IPS DF 4.7 (cell line): ENCODE measurements around the gene CD3E.

Experiments
- DNase-seq: peaks from one replicate; pipeline ENCODE4 v3.0.0-alpha.2; 2013; ENCODE audit warnings: low spot score; ENCODE audit errors: extremely low read depth

The CD3E gene

DNA sequence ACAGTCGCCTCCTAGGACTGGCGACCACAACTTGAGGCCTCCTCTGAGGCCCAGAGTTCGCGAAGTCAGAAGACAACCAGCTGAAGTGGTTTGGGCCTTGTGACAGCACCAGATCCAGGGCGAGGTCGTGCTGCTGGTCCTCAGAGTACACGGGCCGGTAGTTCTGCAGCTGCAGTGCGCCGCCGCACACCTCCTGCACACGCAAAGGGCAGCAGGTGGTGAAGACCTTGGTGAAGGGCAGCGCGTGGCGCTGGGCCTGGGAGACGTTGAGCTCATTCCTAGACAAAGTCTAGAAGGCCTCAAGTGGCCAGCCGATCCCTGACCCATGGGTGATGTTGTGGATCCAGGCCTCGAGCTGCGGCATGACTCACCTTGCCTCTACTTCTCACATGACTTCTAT, 18.2 kb downstream of the CD3E start:
- no peak for DNase-seq

DNA sequence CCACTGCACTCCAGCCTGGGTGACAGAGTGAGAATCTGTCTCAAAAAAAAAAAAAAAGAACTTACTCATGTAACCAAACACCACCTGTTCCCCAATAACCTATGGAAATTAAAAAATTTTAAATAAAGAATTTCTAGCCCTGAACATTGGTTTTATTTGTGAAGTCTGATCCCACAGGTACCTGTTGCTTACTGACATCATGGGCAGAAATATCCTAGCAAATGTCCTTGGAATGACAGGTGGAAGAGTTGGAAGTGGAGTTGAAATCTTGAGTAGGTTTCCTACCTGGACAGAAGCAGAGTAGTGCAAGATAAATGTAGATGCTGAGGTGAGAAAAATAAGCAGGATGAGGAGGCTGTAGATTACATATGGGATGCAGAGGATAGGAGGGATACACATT, 20.8 kb downstream of the CD3E start:
- no peak for DNase-seq

DNA sequence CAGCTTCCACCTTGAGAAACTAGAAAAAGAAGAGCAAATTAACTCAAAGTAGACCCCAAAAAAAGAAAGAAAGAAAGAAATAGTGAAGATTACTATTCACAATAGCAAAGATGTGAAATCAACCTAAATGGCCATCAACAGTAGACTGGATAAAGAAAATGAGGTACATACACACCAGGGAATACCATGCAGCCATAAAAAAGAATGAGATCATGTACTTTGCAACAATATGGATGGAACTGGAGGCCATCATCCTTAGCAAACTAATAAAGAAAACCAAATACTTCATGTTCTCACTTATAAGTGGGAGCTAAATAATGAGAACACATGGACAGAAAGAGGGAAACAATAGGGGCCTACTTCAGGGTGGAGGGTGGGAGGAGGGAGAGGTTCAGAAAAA, 24.2 kb downstream of the CD3E start:
- no peak for DNase-seq

DNA sequence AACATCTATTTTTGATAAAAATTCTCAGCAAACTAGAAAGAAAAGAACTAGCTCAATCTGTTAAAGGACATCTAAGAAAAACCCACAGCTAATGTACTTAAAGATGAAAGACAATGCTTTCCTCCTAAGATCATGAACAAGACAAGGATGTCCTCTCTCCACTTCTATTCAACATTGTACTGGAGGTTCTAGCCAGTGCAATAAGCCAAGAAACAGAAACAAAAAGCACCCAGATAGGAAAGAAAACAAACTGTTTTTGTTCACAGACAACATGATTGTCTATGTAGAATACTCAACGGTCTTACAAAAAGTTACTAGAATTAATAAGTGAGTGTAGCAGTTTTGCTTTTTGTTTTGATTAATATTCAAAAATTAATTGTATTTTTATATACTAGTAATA, 30.2 kb downstream of the CD3E start:
- no peak for DNase-seq

DNA sequence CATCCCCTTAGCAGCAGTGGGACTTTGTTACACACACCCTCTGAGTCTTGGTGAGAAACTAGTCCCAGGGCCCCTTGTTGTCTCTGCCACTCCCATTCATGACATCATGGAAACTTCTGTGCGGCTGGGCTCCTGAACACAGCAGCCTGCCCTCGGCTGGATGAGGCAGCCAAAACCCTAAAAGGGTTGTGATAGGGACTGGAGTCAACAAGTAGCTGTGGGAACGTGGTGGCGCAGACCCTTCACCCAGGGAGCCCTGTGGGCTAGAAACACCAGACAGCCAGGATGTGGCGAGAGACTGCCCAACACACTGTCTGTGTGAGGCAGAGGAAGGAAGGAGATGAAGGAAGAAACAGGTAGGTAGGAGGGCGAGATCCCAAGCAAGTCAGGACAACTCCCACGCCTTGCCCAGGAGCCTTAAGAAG, 34.1 kb downstream of the CD3E start:
- DNase-seq, result no peak

DNA sequence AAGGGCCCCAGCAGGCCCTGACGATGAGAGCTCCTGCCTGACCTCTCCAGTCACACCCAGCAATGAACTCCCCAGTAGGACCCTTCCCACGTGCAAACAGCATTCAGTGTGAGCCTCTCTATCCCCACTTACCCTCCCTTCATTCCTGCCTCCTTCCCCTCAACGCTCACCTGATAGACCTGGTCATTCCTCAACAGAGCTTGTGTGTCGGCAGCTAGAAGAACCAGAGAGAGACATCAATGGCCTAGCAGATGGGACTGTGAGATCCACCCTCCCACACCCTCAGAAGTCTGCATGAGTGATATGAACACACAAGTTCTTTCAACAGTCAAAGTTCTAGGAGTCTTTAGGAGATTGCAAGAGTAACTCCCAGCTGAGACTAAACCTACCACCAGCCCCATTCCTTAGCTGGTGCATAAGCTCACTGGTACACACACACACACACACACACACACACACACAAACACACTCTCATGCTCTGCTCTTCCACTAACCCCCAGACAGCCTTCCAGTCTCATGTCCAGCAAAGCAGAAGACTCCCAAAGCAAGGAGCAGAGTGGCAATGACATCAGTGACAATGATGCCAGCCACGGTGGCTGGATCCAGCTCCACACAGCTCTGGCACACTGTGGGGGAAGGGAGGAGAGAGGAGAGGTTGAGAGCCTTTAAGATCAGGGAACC, 34.9 kb downstream of the CD3E start:
- no peak for DNase-seq

DNA sequence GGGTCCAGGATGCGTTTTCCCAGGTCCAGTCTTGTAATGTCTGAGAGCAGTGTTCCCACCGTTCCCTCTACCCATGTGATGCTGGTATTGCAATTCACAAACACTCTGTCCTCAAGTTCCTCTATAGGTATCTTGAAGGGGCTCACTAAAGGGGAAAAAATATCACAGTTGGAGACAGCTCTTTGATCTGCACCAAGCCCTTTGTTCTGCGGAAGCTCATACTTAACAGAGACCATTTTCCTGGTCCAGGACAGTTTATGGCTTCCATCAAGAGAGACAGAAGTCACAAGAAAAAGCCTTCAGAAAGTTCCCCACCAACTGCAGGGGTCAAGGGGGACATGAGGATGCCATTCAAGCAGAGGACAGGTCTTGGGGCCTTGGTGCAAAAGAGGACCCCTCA, 35.9 kb downstream of the CD3E start:
- DNase-seq, result no peak

DNA sequence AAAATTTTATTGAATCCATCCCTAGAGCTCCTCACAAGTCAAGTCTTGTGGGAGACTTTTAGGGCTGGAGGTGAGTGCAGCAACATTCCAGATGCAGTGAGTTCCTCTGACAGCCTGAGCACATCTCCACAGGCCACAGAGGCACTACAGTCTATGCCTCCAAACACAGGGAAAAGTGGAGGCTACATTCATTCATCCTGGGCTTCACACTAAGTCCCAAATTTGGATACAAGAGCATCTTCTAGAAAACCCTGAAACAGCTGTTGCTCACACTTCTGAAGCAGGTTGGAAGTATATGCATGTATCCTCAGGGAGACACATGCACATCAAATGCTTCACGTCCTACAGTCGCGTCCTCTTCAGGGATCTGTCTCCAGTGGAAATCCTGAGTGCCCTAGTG, 36.7 kb downstream of the CD3E start:
- no peak for DNase-seq

DNA sequence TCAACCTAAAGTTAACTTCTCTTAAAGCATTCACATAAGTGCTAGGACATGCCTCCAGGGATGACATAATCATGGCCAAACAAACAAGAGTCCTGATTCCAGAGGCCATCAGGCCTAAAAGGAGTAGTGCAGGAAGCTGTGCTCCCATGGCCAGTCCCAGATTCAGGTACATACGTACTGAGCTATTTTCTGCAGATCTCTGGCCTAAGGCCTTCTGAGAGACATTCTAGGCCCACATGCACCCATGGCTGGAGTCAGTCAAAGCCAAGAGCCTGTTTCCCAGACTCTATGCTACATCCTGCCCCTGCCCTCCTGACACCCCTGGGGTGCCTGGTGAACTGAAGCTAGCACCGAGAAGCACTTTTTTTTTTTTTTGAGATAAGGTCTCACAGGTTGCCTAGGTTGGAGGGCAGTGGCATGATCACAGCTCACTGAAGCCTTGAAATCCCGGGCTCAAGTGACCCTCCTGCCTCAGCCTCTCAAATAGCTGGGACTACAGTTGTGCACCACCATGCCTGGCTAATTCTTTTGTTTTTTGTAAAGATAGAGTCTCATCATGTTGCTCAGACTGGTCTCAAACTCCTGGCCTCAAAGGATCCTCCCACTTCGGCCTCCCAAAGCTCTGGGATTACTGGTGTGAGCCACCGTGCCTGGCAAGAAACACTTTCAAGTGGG, 37.4 kb downstream of the CD3E start:
- DNase-seq, result no peak

DNA sequence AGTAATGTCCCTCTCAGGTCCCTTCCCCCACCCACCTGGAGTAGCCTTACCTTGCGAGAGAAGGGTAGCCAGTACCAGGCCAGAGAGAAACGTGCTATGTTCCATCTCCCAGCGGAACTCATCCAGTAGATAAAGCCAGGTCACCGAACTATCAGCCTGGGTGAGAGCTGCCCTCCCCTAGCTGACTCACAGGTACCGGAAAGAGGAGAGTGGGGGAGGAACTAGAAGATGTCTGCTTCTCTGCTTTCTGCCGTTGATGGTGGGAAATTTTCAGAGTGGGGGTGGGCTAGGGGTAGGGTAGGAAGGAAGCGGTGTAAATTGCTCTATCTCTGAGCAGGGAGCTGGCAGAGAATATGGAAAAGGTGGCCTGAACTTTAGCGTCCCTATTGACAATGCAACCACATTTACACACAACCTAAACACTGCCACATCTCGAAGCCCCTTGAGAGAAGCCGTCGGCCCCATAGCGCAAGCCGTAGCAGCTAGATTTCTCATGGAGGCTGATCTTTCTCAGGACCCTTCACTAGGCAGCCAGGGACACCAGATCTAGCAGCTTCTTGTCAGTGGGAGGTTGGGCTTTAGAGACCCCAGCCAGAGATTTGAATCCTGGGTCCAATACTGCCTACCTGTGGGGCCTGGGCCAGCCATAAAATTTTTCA, 38.1 kb downstream of the CD3E start, which contains the start of gene CD3D:
TSS of gene CD3D (minus strand) at position 203 of the 659 bp plus-strand sequence. CDS start at position 105, 98 bp downstream.
- no peak for DNase-seq

DNA sequence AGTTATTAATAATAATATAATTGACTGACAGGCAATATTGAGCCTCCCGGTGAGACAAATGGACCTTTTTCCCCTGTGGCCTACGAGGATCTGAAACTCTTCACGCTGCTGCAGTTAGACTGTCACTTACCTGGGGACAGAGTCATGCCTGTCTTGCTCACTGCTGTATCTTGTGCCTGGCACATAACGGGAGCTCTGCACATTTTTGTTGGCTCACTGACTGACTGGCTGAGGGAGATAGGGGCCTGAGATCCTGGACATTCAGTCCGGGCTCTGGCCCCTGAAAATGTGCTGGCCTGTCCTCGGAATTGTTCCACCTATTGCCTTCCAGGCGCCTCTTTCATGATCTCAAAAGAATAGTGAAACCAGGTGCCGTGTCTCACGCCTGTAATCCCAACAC, 38.7 kb downstream of the CD3E start:
- no peak for DNase-seq

DNA sequence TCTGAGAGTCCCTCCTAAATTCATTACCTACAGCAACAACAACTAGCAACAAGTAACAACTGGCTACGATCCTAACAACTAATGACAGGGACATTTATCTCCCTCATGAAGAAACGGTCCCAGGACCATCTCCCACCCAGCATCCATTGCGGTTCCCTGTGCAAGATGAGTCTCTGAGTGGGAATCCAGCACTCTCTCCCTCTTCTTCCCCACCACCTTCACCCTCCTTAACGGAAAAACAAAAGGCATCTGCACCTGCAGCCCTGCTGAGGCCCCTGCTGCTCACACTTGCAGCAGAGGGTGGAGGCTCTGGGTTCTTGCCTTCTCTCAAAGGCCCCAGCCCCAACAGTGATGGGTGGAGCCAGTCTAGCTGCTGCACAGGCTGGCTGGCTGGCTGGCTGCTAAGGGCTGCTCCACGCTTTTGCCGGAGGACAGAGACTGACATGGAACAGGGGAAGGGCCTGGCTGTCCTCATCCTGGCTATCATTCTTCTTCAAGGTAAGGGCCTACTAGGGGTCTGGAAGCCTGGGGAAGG, 39.5 kb downstream of the CD3E start, which contains the start of gene CD3G:
TSS of gene CD3G (plus strand) at position 364 of the 535 bp plus-strand sequence. CDS start at position 444, 80 bp downstream.
- DNase-seq, result no peak

DNA sequence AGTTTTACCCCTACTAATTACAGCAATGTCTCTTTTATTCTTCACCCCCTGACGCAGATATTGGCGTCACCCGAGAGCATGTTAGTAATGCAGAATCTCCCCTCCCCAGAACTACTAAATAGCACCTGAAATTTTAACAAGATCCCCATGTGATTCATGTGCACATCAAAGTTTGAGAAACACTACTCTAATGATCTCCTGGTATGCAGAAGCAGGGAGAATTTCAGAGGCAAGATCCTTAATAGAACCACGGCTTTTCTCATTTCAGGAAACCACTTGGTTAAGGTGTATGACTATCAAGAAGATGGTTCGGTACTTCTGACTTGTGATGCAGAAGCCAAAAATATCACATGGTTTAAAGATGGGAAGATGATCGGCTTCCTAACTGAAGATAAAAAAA, 44.9 kb downstream of the CD3E start:
- no peak for DNase-seq

DNA sequence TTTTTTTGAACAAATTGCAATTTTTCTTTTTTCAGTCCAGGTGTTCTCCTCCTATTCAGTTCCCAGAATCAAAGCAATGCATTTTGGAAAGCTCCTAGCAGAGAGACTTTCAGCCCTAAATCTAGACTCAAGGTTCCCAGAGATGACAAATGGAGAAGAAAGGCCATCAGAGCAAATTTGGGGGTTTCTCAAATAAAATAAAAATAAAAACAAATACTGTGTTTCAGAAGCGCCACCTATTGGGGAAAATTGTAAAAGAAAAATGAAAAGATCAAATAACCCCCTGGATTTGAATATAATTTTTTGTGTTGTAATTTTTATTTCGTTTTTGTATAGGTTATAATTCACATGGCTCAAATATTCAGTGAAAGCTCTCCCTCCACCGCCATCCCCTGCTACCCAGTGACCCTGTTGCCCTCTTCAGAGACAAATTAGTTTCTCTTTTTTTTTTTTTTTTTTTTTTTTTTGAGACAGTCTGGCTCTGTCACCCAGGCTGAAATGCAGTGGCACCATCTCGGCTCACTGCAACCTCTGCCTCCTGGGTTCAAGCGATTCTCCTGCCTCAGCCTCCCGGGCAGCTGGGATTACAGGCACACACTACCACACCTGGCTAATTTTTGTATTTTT, 48.7 kb downstream of the CD3E start:
- no peak for DNase-seq

DNA sequence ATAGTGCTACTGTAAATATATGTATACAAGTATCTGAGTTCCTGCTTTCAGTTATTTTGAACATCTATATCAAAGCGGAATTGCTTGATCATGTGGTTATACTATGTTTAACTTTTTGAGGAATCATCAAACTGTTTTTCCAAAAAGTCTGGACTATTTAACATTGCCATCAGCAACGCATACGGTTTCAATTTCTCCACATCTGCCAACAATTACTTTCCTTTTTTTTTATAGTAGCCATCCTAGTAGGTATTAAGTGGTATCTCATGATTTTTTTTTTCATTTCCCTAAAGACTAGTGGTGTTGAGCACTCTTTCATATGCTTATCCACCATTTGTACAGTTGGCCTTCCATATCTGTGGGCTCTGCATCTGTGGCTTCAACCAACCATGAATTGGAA, 53.5 kb downstream of the CD3E start:
- no peak for DNase-seq

DNA sequence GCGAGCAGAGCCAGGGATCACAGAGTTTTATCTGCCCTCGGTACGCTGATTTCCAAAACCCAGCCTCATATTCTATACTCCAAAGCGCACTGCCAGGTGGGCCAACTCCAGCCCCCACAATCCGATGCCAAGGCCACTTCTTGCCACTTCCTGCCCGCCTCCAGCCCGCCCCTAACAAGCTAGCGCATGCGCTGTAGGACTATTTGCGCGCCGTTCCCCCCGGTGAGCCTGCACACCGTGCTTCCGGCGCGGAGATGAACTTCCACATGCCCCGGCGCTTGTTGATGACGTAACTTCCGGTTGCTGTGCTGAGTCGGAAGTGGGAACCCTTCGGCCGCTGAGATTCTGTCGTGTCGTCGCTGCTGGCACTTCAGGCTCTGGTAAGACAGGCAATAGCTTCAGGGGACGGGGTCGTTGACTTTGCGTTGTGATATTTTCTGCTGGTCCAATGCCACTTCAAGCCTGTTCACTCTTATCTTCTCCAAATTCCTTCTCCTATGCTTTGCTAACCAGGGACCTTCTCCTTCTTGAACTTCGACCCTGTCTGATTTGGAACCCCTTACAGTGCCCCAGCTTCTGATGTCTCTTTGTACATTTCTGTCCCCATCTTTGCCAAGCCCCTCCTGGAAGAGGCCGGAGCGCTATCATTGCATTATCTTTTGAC, 54.9 kb downstream of the CD3E start, which contains the start of gene UBE4A:
TSS of gene UBE4A (plus strand) at position 306 of the 664 bp plus-strand sequence. CDS start 5,481 bp downstream, outside the sequence.
- peak; percentile 91 for DNase-seq

DNA sequence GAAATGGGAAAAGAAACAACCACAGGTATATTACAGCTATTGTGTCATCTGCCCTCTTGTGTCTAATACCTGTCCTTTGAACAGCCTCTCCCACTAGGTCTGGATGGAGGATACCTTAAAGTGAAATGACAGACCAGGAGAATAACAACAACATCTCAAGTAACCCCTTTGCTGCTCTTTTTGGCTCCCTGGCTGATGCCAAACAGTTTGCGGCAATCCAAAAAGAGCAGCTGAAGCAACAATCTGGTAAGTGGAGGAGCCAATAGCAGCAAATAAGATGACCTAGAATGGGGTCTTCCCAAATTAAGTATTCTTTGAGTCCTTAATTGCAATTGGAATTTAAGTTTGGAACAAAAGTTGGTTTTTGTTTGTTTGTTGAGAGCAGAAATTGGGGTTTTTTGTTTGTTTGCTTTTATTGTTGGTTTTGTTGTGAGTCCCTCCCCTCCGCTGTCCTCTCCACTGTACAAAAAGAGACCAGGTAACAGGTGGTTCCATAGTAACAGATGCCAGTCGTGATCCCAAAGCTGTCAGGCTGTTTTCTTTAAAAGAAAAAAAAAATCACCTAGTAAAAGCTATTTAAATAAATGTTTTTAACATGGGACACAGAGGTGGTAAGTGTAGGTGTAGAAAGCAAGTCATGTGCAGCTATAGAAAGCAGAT, 60.6 kb downstream of the CD3E start:
- no peak for DNase-seq
